Spinal cord (tissue), 10 donors: ENCODE data around the gene CDH16. TPM values are rescaled to one million over a fixed set of nuclear protein-coding genes. Genes with fewer than 3 reads are reported as not detected.

Source experiments
- DNase-seq, 6 donors: peaks; one replicate each; pipeline versions ENCODE4 v3.0.0 to v3.0.0-alpha.2; 2013 to 2015; ENCODE audit warnings: low spot score in 6 of 6, low read depth in 4 of 6
- H3K27ac ChIP-seq: one replicate; pipeline ENCODE4 v1.5.1; 2013; ENCODE audit warnings: low read depth, low read length, control low read depth
- H3K27me3 ChIP-seq: one replicate; pipeline ENCODE4 v1.6.1; 2013; ENCODE audit warnings: low read length; ENCODE audit not compliant: control insufficient read depth, insufficient read depth
- H3K36me3 ChIP-seq: one replicate; pipeline ENCODE4 v1.6.1; 2013; ENCODE audit warnings: low read length; ENCODE audit not compliant: control insufficient read depth, insufficient read depth
- H3K4me1 ChIP-seq: one replicate; pipeline ENCODE4 v1.6.1; 2013; ENCODE audit warnings: low read length; ENCODE audit not compliant: control insufficient read depth, insufficient read depth
- H3K4me3 ChIP-seq: one replicate; pipeline ENCODE4 v1.5.1; 2013; ENCODE audit warnings: low read depth, low read length, control low read depth
- H3K9me3 ChIP-seq: one replicate; pipeline ENCODE4 v1.6.1; 2013; ENCODE audit warnings: low read length; ENCODE audit not compliant: control insufficient read depth, insufficient read depth
- WGBS: methylation state at CpG from one replicate; pipeline ENCODE4 v1.1.5; 2013; ENCODE audit warnings: missing lambda C conversion rate; ENCODE audit not compliant: insufficient coverage; 5-methylcytosine and 5-hydroxymethylcytosine counted together
- polyA plus RNA-seq, 2 donors: library from polyadenylated mRNA; unstranded; fragments of 120-200 nt; gene quantifications; one replicate each; pipeline ENCODE4 v1.2.1, GENCODE V29; 2013; ENCODE audit not compliant: insufficient read length in 2 of 2
- total RNA-seq, 2 donors: library from RNA; depleted of rRNA in 1 of 2; stranded (reverse); fragments of 120-200 nt in 1 of 2; fragments of >200 nt in 1 of 2; gene quantifications; one replicate each; pipeline versions ENCODE4 v1.2.3 to v1.2.4, GENCODE V29; 2013 to 2014
- donor health status: healthy.

The CDH16 gene
- total and polyA plus RNA-seq, 4 donors: 0.67 to 1.8 TPM; not detected in 2

DNA sequence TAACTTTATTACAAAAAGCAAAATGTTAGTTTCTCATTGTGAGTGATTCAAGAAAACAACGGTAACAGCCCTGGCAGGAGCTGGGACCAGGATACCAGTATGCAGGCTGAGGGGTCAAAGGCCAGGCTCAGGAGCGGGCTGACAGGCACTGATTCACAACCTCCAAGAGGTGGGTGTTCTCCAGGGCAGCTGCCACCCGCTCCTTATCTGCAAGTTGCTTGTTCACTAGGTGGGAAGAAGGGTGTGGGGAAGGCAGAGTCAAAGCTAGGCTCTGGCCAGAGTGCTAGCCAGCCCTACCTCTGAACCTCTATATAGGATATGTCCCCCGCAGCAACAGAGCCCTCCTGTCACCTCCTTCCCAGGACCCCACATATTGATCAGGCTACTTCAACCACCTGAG lies 13.4 kb upstream of the CDH16 start:
- H3K9me3 ChIP-seq: no peaks in the 10 kb centered on the region
- no peak overlapping the region for H3K4me3 ChIP-seq
- peaks cover 39% of the 10 kb centered on the region for H3K4me1 ChIP-seq
- H3K36me3 ChIP-seq: peaks cover 39% of the 10 kb centered on the region
- no peak for DNase-seq
- H3K27ac ChIP-seq: no peak overlapping the region
- 88% methylated on average over 3 of the region's 4 CpGs for WGBS
- H3K27me3 ChIP-seq: no peaks in the 10 kb centered on the region

DNA sequence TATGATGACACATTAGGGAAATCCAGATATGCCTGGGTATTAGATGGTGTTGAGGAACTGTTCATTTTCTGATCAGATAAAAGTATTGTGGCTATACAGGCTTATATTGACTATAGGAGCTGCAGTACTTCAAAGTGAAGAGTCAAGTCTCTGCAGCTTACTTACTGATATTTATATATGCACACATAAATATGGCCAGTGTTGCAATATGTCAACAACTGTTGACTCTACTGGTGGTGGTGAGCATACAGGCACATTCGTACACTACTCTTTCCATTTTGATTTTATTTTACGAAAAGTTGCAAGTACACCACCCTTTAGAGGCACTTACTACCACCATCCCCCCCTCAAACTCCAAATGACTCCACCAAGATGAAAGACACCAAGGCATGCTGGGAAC lies 13.0 kb upstream of the CDH16 start:
- WGBS: no CpG with 5 or more reads among the region's 2 CpGs
- Histone ChIP-seq H3K9me3 (no peaks in the 10 kb centered on the region), H3K27me3 (no peaks in the 10 kb centered on the region), H3K27ac (no peak overlapping the region), H3K4me3 (no peak overlapping the region), H3K4me1 (peaks cover 43% of the 10 kb centered on the region), H3K36me3 (peaks cover 35% of the 10 kb centered on the region)
- DNase-seq: no peak

DNA sequence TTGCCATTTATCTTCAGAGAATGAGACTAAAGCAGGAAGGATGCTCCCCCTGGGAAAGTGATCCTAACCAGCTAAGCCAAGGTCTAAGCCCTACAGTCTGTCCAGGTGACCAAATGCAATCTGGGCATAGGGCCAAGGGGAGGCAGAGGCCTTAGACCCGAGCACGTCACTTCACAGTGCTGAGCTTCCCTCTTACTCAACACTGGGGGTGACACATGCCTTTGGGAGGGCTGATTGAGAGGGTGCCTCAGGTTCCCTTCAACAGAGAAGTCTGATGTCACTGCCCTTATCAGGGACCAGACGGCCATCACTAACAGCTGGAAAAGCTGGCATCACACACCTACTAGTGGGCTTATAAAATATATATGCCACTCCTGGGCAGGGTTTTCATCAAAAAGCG lies 11.5 kb upstream of the CDH16 start:
- DNase-seq: no peak
- Histone ChIP-seq H3K4me3 (no peak overlapping the region), H3K36me3 (peaks cover 23% of the 10 kb centered on the region), H3K27me3 (peaks cover 10% of the 10 kb centered on the region), H3K9me3 (no peaks in the 10 kb centered on the region), H3K27ac (no peak overlapping the region), H3K4me1 (peaks cover 43% of the 10 kb centered on the region)
- WGBS: no CpG with 5 or more reads among the region's 4 CpGs

DNA sequence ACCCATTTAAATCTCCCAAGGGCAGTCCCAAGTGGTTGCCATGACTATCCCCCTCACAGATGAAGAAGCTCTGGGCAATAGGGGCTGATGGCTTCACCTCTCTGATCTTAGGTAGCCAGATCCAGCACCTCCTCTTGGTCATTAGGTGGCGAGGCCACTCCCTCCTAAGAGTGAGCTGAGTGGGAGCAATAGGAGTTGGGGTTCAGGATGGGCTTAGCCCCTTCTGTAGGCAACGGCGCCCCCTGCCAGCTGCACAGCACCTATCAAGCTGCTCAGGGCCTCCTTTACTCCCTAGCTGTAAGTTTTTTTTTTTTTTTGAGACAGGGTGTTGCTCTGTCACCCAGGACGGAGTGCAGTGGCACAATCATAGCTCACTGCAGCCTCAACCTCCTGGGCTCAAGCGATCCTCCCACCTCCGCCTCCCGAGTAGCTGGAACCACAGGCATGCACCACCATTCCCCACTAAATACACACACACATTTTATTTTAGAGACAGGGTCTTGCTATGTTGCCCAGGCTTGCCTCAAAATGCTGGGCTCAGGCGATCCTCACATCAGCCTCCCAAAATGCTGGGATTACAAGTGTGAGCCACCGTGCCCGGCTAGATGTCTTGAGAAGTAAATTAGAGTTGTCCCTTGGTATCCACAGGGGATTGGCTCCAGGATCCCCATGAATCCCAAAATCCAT lies 10.2 kb upstream of the CDH16 start:
- peaks cover 23% of the 10 kb centered on the region for H3K36me3 ChIP-seq
- no peak overlapping the region for H3K27ac ChIP-seq
- no peak overlapping the region for H3K4me3 ChIP-seq
- H3K27me3 ChIP-seq: peaks cover 23% of the 10 kb centered on the region
- DNase-seq: no peak
- 68% methylated on average over 7 of the region's 10 CpGs for WGBS
- no peaks in the 10 kb centered on the region for H3K9me3 ChIP-seq
- H3K4me1 ChIP-seq: peaks cover 50% of the 10 kb centered on the region

DNA sequence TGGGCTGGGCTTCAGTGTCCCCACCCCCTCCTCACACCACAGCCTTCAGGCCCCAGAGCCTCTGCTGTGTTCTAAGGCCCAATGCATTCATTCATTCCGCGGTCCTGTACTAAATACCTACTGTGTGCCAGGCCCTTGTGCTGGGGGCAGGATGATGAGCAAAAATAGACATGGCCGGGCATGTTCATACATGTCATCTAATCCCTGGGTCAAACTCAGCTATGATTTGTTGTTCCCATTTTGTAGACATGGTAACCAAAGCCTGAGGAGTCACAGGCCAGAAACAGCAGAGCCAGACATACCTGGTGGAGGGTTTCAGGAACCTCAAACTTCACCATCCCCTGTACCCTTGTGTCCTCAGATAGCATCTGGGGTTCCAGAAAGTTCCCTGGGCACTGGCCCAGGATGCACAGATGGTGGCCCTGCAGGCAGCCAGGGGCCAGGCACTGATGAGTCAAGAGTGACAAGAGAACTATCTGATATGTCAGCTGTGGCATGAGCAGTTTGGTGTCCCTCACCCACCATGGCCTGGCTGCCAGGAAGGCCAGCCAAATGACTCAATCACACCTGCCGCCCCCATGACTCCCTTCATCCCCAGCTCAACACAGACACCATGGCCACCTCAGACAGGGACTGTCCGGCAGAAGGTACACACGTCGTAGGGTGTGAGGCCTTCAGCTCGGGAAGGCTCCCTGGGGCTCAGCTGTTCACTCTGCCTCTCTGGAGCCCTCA lies 9.4 kb upstream of the CDH16 start:
- Histone ChIP-seq H3K4me1 (peaks cover 46% of the 10 kb centered on the region), H3K4me3 (no peak overlapping the region), H3K27ac (no peak overlapping the region), H3K9me3 (no peaks in the 10 kb centered on the region), H3K27me3 (peaks cover 29% of the 10 kb centered on the region), H3K36me3 (peaks cover 21% of the 10 kb centered on the region)
- WGBS: 89% methylated on average over 6 of the region's 8 CpGs
- no peak for DNase-seq

DNA sequence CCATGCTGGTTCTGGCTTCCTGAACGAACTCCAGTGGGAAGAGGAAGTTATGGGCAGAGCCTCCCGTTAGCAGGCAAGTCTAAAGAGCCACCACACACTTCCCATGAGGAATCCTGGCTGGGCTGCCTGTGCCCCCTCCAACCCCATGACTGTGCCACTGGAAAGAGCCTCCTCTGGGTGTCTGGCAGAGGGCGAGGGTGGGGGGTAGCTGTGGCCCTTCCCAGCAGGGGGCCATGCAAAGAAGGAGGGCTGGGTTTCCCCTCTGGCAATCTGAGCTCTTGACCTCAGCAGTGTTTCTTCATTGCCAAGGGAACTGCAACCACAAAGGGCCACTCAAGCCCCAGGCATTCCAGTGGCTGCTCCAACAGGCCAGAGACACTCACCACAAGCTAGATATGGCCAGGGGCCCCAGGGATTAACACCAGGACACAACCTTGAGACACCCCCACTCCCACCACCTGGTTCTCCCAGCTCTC lies 8.3 kb upstream of the CDH16 start:
- Histone ChIP-seq H3K36me3 (peaks cover 12% of the 10 kb centered on the region), H3K4me3 (no peak overlapping the region), H3K9me3 (no peaks in the 10 kb centered on the region), H3K4me1 (peaks cover 39% of the 10 kb centered on the region), H3K27ac (no peak overlapping the region), H3K27me3 (peaks cover 36% of the 10 kb centered on the region)
- DNase-seq: peak in 1 of 6 donors; percentile 27
- 60% methylated on average over 2 of the region's 3 CpGs for WGBS

DNA sequence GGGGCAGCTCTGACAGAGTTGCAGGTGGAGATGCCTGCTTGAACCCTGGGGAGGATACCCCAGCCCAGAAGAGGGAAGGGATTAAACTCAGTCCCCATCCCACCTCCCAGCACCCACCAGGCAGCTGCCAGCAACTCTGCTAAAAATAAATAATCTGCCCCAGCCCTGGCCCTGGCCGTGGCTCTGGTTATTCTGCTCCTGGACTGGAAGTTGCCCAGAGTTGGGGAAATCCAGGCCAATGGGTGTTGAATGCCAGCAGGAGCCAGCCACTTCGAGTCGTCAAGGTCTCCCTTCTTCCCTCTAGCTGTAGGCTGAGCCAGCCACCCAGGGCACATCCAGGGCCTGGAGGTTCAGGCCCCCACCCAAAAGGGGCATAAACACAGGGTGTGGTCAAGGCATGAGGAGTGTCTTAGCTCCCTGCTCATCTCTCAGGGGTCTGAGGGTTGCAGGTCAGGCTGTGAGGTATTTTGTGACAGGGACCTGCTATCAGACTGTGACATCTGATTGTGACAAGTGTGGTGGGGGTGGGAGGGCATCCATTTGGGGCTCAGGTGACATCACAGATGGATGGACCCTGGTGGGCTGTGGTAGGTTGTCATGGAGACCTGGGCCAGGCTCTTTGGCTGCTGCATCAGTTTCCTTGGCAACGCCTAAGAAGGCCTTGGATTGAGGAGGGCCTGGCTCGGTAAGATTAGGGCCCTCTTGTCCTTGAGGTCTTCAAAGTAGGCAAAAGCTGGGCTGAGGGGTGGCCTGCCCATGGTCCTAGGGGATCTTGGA lies 7.7 kb upstream of the CDH16 start:
- no peaks in the 10 kb centered on the region for H3K9me3 ChIP-seq
- H3K4me1 ChIP-seq: peaks cover 39% of the 10 kb centered on the region
- peaks cover 16% of the 10 kb centered on the region for H3K36me3 ChIP-seq
- peaks cover 42% of the 10 kb centered on the region for H3K27me3 ChIP-seq
- WGBS: 48% methylated on average over 5 of the region's 5 CpGs
- no peak overlapping the region for H3K4me3 ChIP-seq
- peak in 3 of 6 donors; percentile 43 to 83 (median 71) for DNase-seq
- no peak overlapping the region for H3K27ac ChIP-seq

DNA sequence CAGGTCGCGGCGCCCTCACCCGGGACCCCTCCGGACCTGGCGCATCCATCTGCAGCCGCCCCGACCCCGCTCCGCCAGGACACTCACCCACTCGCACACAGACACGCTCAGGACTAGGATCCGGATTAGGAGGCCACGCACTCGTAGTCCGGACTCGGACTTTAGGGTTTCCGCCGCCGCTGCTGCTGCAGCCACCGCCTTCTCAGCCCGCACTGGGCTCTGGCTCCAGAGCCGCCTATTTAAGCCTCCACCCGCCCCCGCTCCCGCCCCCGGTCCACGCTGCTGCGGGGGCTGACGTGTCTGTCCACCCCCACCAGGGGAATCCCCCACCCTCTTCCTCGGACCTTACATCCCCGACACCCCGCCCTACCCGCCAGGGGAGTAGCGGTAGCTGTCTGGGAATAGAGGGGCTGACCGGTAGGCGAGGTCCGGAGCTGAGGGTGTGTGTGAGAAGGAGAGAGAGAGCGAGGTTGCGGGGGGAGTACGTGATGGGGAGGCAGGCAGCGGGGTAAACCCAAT lies 6.7 kb upstream of the CDH16 start, which contains the start of gene RRAD:
Gene RRAD (minus strand): TSS at position 214 of the 519 bp plus-strand sequence. CDS start 356 bp downstream, outside the sequence.
- peaks cover 39% of the 10 kb centered on the region for H3K4me1 ChIP-seq
- H3K4me3 ChIP-seq: no peak within 1 kb of the TSS
- peak in 1 of 6 donors; percentile 45 for DNase-seq
- H3K36me3 ChIP-seq: peaks cover 13% of the 10 kb centered on the region
- no peak within 1 kb of the TSS for H3K27ac ChIP-seq
- 3% methylated on average over 31 of the region's 42 CpGs for WGBS
- H3K9me3 ChIP-seq: no peaks in the 10 kb centered on the region
- peaks cover 45% of the 10 kb centered on the region for H3K27me3 ChIP-seq

DNA sequence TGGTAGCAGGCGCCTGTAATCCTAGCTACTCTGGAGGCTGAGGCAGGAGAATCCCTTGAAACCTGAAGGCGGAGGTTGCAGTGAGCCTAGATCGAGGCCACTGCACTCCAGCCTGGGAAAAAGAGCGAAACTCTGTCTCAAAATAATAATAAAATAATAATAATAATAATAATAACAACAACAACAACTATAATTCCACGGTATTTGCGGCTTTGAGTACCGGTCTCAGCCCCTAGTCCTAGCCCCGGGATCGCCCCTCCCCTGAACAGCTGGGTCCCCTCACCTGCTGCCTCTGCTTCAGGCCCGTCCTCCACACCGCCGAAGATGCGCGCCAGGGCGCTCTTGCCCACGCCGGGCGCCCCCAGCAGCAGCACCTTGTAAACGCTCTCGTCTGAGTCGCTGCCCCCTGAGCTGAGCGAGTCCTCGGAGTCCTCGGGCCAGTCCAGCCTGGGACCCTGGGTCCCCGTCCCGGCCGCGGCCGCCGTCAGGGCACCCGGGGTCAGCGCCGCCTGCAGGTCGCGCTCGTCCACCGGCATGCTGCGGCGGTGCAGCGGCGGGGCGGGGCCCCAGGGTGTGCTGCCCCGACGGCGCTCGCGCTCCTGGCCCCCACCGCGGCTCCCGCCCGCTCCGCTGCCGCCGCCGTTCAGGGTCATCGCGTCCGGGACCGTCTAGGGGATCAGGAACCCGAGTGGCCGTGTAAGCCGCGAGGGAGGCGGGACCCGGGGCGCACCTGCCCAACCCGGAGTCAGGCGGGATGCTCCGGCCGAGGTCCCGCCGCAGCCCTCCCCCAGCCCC lies 6.0 kb upstream of the CDH16 start:
- no peak overlapping the region for H3K4me3 ChIP-seq
- WGBS: 4% methylated on average over 69 of the region's 72 CpGs
- peaks cover 13% of the 10 kb centered on the region for H3K36me3 ChIP-seq
- no peaks in the 10 kb centered on the region for H3K9me3 ChIP-seq
- DNase-seq: no peak
- H3K27me3 ChIP-seq: peaks cover 49% of the 10 kb centered on the region
- H3K4me1 ChIP-seq: peaks cover 44% of the 10 kb centered on the region
- H3K27ac ChIP-seq: no peak overlapping the region
